Activated T-cell treated with anti-CD3 and anti-CD28 coated beads, Interleukin-2, amount 50 U/mL, for 4 hours (primary cell): ENCODE results near the gene IQGAP2. TPM values are rescaled to one million over a fixed set of nuclear protein-coding genes. Genes with fewer than 3 reads are reported as not detected.
A peak's percentile ranks its signal among the peaks of the same experiment; 100 is the strongest.

Source experiments
- ATAC-seq, 2 donors: fragments of 200-7000 bp; cut with Tn5 transposase; one replicate each; pipeline ENCODE4 v1.10.0; 2021
- DNase-seq: peaks from one replicate; pipeline ENCODE4 v3.0.0-alpha.2; 2020
- H3K27me3 Mint-ChIP-seq: one replicate; pipeline ENCODE4 v1.8.0; 2021; ENCODE audit warnings: low read depth, mixed read lengths
- H3K36me3 Mint-ChIP-seq: one replicate; pipeline ENCODE4 v1.8.0; 2022; ENCODE audit warnings: mixed read lengths; ENCODE audit not compliant: insufficient read depth
- H3K4me1 Mint-ChIP-seq: one replicate; pipeline ENCODE4 v1.8.0; 2021; ENCODE audit warnings: low read depth, mixed read lengths
- H3K4me3 Mint-ChIP-seq: one replicate; pipeline ENCODE4 v1.8.0; 2021; ENCODE audit warnings: mild to moderate bottlenecking, moderate library complexity, mixed read lengths
- H3K9me3 Mint-ChIP-seq: one replicate; pipeline ENCODE4 v1.8.0; 2021; ENCODE audit warnings: mixed read lengths
- total RNA-seq, 3 donors: library from RNA; stranded (reverse); gene quantifications; one replicate each; pipeline ENCODE4 v1.2.1, GENCODE V29; 2021

Gene IQGAP2
- total RNA-seq, 3 donors from 2014 or later = 34.8 to 59.4 (median 38.3) TPM

- DNase-seq (no peak), ATAC-seq (peak in 1 of 2 donors; percentile 28)
- Mint-ChIP-seq H3K4me1 (peaks cover 60% of the 10 kb centered on the region), H3K9me3 (no peaks in the 10 kb centered on the region), H3K36me3 (no peaks in the 10 kb centered on the region), H3K4me3 (peak overlapping the region; percentile 11), H3K27me3 (no peaks in the 10 kb centered on the region)
Measured at GRCh38 chr5:76391014-76391413, 12.1 kb upstream of the IQGAP2 start.

- ATAC-seq (peak; percentile 53 to 66), DNase-seq (no peak)
- no peaks in the 10 kb centered on the region for H3K27me3 Mint-ChIP-seq
- H3K4me1 Mint-ChIP-seq = peaks cover 59% of the 10 kb centered on the region
- no peaks in the 10 kb centered on the region for H3K36me3 Mint-ChIP-seq
- H3K9me3 Mint-ChIP-seq = no peaks in the 10 kb centered on the region
- peak overlapping the region; percentile 13 for H3K4me3 Mint-ChIP-seq
Measured at GRCh38 chr5:76393035-76393680, 9.9 kb upstream of the IQGAP2 start.

- Mint-ChIP-seq H3K36me3 (no peaks in the 10 kb centered on the region), H3K9me3 (no peaks in the 10 kb centered on the region), H3K4me1 (peaks cover 48% of the 10 kb centered on the region), H3K4me3 (no peak overlapping the region), H3K27me3 (no peaks in the 10 kb centered on the region)
- no peak for ATAC-seq
- no peak for DNase-seq
Measured at GRCh38 chr5:76397200-76397599, 5.9 kb upstream of the IQGAP2 start.

GRCh38 chr5:76399268-76399667 lies 3.8 kb upstream of the IQGAP2 start:
- H3K27me3 Mint-ChIP-seq = no peaks in the 10 kb centered on the region
- no peak for ATAC-seq

GRCh38 chr5:76400466-76400865 lies 2.6 kb upstream of the IQGAP2 start:
- Mint-ChIP-seq H3K4me1 (peaks cover 32% of the 10 kb centered on the region), H3K27me3 (no peaks in the 10 kb centered on the region), H3K4me3 (no peak overlapping the region), H3K36me3 (no peaks in the 10 kb centered on the region), H3K9me3 (no peaks in the 10 kb centered on the region)
- ATAC-seq (no peak), DNase-seq (no peak)

More at GRCh38 chr5:76399268-76399667, 3.8 kb upstream of the IQGAP2 start:
- H3K4me1 Mint-ChIP-seq = peaks cover 33% of the 10 kb centered on the region
- no peak for DNase-seq
- no peak overlapping the region for H3K4me3 Mint-ChIP-seq
- no peaks in the 10 kb centered on the region for H3K9me3 Mint-ChIP-seq
- H3K36me3 Mint-ChIP-seq = no peaks in the 10 kb centered on the region

- Mint-ChIP-seq H3K27me3 (no peaks in the 10 kb centered on the region), H3K4me1 (peaks cover 45% of the 10 kb centered on the region), H3K4me3 (peak overlapping the region; percentile 96), H3K9me3 (no peaks in the 10 kb centered on the region), H3K36me3 (peaks cover 4% of the 10 kb centered on the region)
- ATAC-seq (no peak), DNase-seq (peak; percentile 33)
Measured at GRCh38 chr5:76401801-76402250, 1.3 kb upstream of the IQGAP2 start.

GRCh38 chr5:76402251-76402885 lies 717 bp upstream of the IQGAP2 start:
- H3K9me3 Mint-ChIP-seq = no peaks in the 10 kb centered on the region

GRCh38 chr5:76403766-76404222 lies 709 bp downstream of the IQGAP2 start:
- ATAC-seq (peak; percentile 36 to 38), DNase-seq (peak; percentile 53)
- no peaks in the 10 kb centered on the region for H3K27me3 Mint-ChIP-seq
- peaks cover 63% of the 10 kb centered on the region for H3K4me1 Mint-ChIP-seq
- no peaks in the 10 kb centered on the region for H3K9me3 Mint-ChIP-seq
- peak overlapping the region; percentile 96 for H3K4me3 Mint-ChIP-seq
- peaks cover 4% of the 10 kb centered on the region for H3K36me3 Mint-ChIP-seq

More at GRCh38 chr5:76402251-76402885, 717 bp upstream of the IQGAP2 start:
- Mint-ChIP-seq H3K4me1 (peaks cover 51% of the 10 kb centered on the region), H3K36me3 (peaks cover 4% of the 10 kb centered on the region), H3K27me3 (no peaks in the 10 kb centered on the region), H3K4me3 (peak overlapping the region; percentile 96)
- peak; percentile 46 to 49 for ATAC-seq
- DNase-seq = peak; percentile 61

- Mint-ChIP-seq H3K4me3 (peak overlapping the region; percentile 96), H3K4me1 (peaks cover 70% of the 10 kb centered on the region), H3K36me3 (peaks cover 6% of the 10 kb centered on the region), H3K9me3 (no peaks in the 10 kb centered on the region), H3K27me3 (no peaks in the 10 kb centered on the region)
- peak; percentile 58 for DNase-seq
- ATAC-seq = peak; percentile 58 to 59
Measured at GRCh38 chr5:76404223-76405211, 1.4 kb downstream of the IQGAP2 start.

GRCh38 chr5:76406014-76406413 lies 2.9 kb downstream of the IQGAP2 start:
- Mint-ChIP-seq H3K4me3 (peak overlapping the region; percentile 96), H3K36me3 (peaks cover 8% of the 10 kb centered on the region), H3K4me1 (peaks cover 81% of the 10 kb centered on the region), H3K9me3 (no peaks in the 10 kb centered on the region), H3K27me3 (no peaks in the 10 kb centered on the region)
- DNase-seq = no peak
- no peak for ATAC-seq

- Mint-ChIP-seq H3K9me3 (no peaks in the 10 kb centered on the region), H3K4me1 (peaks cover 81% of the 10 kb centered on the region), H3K36me3 (peaks cover 14% of the 10 kb centered on the region), H3K27me3 (no peaks in the 10 kb centered on the region), H3K4me3 (no peak overlapping the region)
- DNase-seq (no peak), ATAC-seq (no peak)
Measured at GRCh38 chr5:76406673-76407072, 3.6 kb downstream of the IQGAP2 start.

GRCh38 chr5:76408104-76408654 lies 5.1 kb downstream of the IQGAP2 start:
- Mint-ChIP-seq H3K9me3 (no peaks in the 10 kb centered on the region), H3K27me3 (no peaks in the 10 kb centered on the region), H3K36me3 (peaks cover 16% of the 10 kb centered on the region), H3K4me3 (no peak overlapping the region), H3K4me1 (peaks cover 81% of the 10 kb centered on the region)
- ATAC-seq (no peak), DNase-seq (no peak)

- H3K4me1 Mint-ChIP-seq = peaks cover 82% of the 10 kb centered on the region
Measured at GRCh38 chr5:76412511-76412910, 9.4 kb downstream of the IQGAP2 start.

GRCh38 chr5:76413746-76414145 lies 10.7 kb downstream of the IQGAP2 start:
- H3K4me3 Mint-ChIP-seq = no peak overlapping the region
- peaks cover 24% of the 10 kb centered on the region for H3K36me3 Mint-ChIP-seq
- H3K4me1 Mint-ChIP-seq = peaks cover 78% of the 10 kb centered on the region
- DNase-seq (no peak), ATAC-seq (no peak)
- H3K27me3 Mint-ChIP-seq = no peaks in the 10 kb centered on the region
- no peaks in the 10 kb centered on the region for H3K9me3 Mint-ChIP-seq

More at GRCh38 chr5:76412511-76412910, 9.4 kb downstream of the IQGAP2 start:
- H3K36me3 Mint-ChIP-seq = peaks cover 24% of the 10 kb centered on the region
- no peaks in the 10 kb centered on the region for H3K9me3 Mint-ChIP-seq
- ATAC-seq = no peak
- DNase-seq = no peak
- no peak overlapping the region for H3K4me3 Mint-ChIP-seq
- no peaks in the 10 kb centered on the region for H3K27me3 Mint-ChIP-seq
